Testis (tissue), 3 donors: ENCODE data around the gene MED25. TPM values are rescaled to one million over a fixed set of nuclear protein-coding genes. Genes with fewer than 3 reads are reported as not detected.

Experiments used
- DNase-seq: peaks from one replicate; pipeline ENCODE4 v3.0.0-alpha.2; 2019
- H3K27ac ChIP-seq, 2 donors: fragments of 200-600 bp; sonication (generic); one replicate each; pipeline ENCODE4 v1.5.1; 2019
- H3K27me3 ChIP-seq: fragments of 200-600 bp; sonication (generic); one replicate; pipeline ENCODE4 v1.5.1; 2019
- H3K36me3 ChIP-seq: fragments of 200-600 bp; sonication (generic); one replicate; pipeline ENCODE4 v1.5.1; 2017; ENCODE audit warnings: low read depth; ENCODE audit errors: missing control alignments
- H3K4me1 ChIP-seq: fragments of 200-600 bp; sonication (generic); one replicate; pipeline ENCODE4 v1.5.1; 2019
- H3K4me3 ChIP-seq, 2 donors: fragments of 200-600 bp; sonication (generic); one replicate each; pipeline ENCODE4 v1.5.1; 2017 to 2019
- H3K9me3 ChIP-seq: fragments of 200-600 bp; sonication (generic); one replicate; pipeline ENCODE4 v1.5.1; 2017
- CTCF ChIP-seq, 3 experiments: fragments of 450-650 bp in 2 of 3; fragments of 200-600 bp in 1 of 3; sonication (generic) in 1 of 3; IDR thresholded peaks; one replicate each; pipeline ENCODE4 v1.5.1; 2016 to 2019; ENCODE audit warnings: antibody characterized with exemption in 3 of 3, mild to moderate bottlenecking in 2 of 3, moderate library complexity in 1 of 3
- POLR2A ChIP-seq: fragments of 450-650 bp; IDR thresholded peaks from one replicate; pipeline ENCODE4 v1.6.1; 2017; ENCODE audit warnings: antibody characterized with exemption, mild to moderate bottlenecking, moderate library complexity
- WGBS, 2 donors: methylation state at CpG; one replicate each; pipeline ENCODE4 v1.1.5; 2018; 5-methylcytosine and 5-hydroxymethylcytosine counted together
- intact Hi-C: fragments of 100-400 bp; cut with DNase I; formaldehyde crosslinking; loops from one replicate; pipeline ENCODE4 v1.15.1; 2023; ENCODE audit warnings: low total_unique reads
- polyA plus RNA-seq: library from polyadenylated mRNA; stranded (reverse); fragments of 350-450 nt; fragmentation: Illumina TruSeq; extraction: RNeasy Lipid Tissue Mini Kit (QIAGEN cat#74804); gene quantifications from one replicate; pipeline ENCODE4 v1.2.3, GENCODE V29; 2014; ENCODE audit warnings: low read depth, low replicate concordance; ENCODE audit not compliant: insufficient read depth
- total RNA-seq, 2 donors: library from RNA; depleted of rRNA; stranded (reverse); fragments of >200 nt; gene quantifications; one replicate each; pipeline ENCODE4 v1.2.3, GENCODE V29; 2016

The MED25 gene
- total and polyA plus RNA-seq, 3 donors from 2014 or later = 156 to 246 (median 244) TPM

GRCh38 chr19:49848938-49849337 is 30.8 kb downstream of the MED25 start:
- H3K4me3 ChIP-seq = no peak overlapping the region
- intact Hi-C loops = no loop called here
- no peaks in the 10 kb centered on the region for H3K9me3 ChIP-seq
- no peak overlapping the region for H3K27ac ChIP-seq
- no peak for TF ChIP-seq CTCF (IDR thresholded peaks at IDR 0.05)
- no peak for TF ChIP-seq POLR2A
- no peaks in the 10 kb centered on the region for H3K36me3 ChIP-seq
- DNase-seq = no peak
- H3K27me3 ChIP-seq = no peaks in the 10 kb centered on the region
- peaks cover 20% of the 10 kb centered on the region for H3K4me1 ChIP-seq
- 81 to 91% methylated on average over 3 of the region's 3 CpGs for WGBS, 2 donors

- peak overlapping the region; percentile 97 to 100 for H3K27ac ChIP-seq
- TF ChIP-seq POLR2A (no peak), CTCF (IDR thresholded peaks at IDR 0.05) (no peak)
- H3K4me1 ChIP-seq = peaks cover 21% of the 10 kb centered on the region
- 58 to 72% methylated on average over 15 of the region's 15 CpGs for WGBS, 2 donors
- peak overlapping the region; percentile 78 to 88 for H3K4me3 ChIP-seq
- H3K27me3 ChIP-seq = no peaks in the 10 kb centered on the region
- H3K9me3 ChIP-seq = no peaks in the 10 kb centered on the region
- intact Hi-C loops = no loop called here
- DNase-seq = no peak
- H3K36me3 ChIP-seq = no peaks in the 10 kb centered on the region
Measured at GRCh38 chr19:49849433-49850220, 31.5 kb downstream of the MED25 start.

DNA sequence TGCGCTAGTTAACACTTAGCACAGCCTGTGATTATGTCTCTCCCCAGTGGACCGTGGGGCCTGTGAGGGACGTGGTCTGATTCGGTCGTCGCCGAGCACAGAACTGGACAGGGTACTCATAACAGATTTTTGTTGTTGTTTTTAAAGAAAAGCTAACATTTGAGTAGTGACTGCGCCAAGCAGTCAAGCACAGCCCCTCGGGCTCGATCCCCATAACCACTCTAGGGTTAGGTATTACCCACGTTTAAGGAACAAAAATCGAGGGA is 32.1 kb downstream of the MED25 start:
- Histone ChIP-seq H3K27me3 (no peaks in the 10 kb centered on the region), H3K36me3 (no peaks in the 10 kb centered on the region), H3K4me3 (peak overlapping the region; percentile 78 to 88), H3K27ac (peak overlapping the region; percentile 97 to 100), H3K9me3 (no peaks in the 10 kb centered on the region), H3K4me1 (peaks cover 21% of the 10 kb centered on the region)
- intact Hi-C loops = no loop called here
- 54 to 56% methylated on average over 12 of the region's 12 CpGs for WGBS, 2 donors
- DNase-seq = no peak
- no peak for TF ChIP-seq POLR2A
- TF ChIP-seq CTCF (IDR thresholded peaks at IDR 0.05) = no peak

GRCh38 chr19:49850487-49851342 is 32.6 kb downstream of the MED25 start, which contains the start of gene PTOV1:
PTOV1 (plus strand) TSS chr19:49851159.
- Histone ChIP-seq H3K27ac (peak within 1 kb of the TSS; percentile 97 to 100), H3K36me3 (no peaks in the 10 kb centered on the region), H3K9me3 (no peaks in the 10 kb centered on the region), H3K4me1 (peaks cover 21% of the 10 kb centered on the region), H3K4me3 (peak within 1 kb of the TSS; percentile 78 to 88), H3K27me3 (no peaks in the 10 kb centered on the region)
- 1 to 2% methylated on average over 20 to 64 of the region's 98 CpGs for WGBS, 2 donors
- TF ChIP-seq CTCF (IDR thresholded peaks at IDR 0.05) = peak in 1 of 3 experiments; percentile 1
- TF ChIP-seq POLR2A = peak; percentile 15
- intact Hi-C loops = no loop called here
- DNase-seq = peak; percentile 95
